Heart left ventricle (tissue), 16 donors: ENCODE measurements around the gene ARHGAP24. TPM values are rescaled to one million over a fixed set of nuclear protein-coding genes. Genes with fewer than 3 reads are reported as not detected.
"Not testable (repeated sequence)": the region's sequence is repeated elsewhere in the genome, so short reads cannot be mapped to it uniquely, and the experiment has no call there.

ENCODE experiments used
- ATAC-seq, 4 donors: fragments of 200-7000 bp; cut with Tn5 transposase; one replicate each; pipeline ENCODE4 v1.9.1; 2020 to 2022; ENCODE audit warnings: moderate library complexity in 4 of 4, mild to moderate bottlenecking in 3 of 4, moderate number of reproducible peaks in 1 of 4
- DNase-seq, 5 donors: peaks; one replicate each; pipeline ENCODE4 v3.0.0-alpha.2; 2020
- H3K27ac ChIP-seq, 12 donors: fragments of 200-600 bp; sonication (generic) in 4 of 12; one replicate each; pipeline versions ENCODE4 v1.5.0 to v1.8.0; 2016 to 2022; ENCODE audit warnings: mild to moderate bottlenecking in 2 of 12
- H3K27me3 ChIP-seq, 9 donors: fragments of 200-600 bp; sonication (generic) in 2 of 9; one replicate each; pipeline versions ENCODE4 v1.5.1 to v1.8.0; 2016 to 2022; ENCODE audit warnings: mild to moderate bottlenecking in 3 of 9
- H3K36me3 ChIP-seq, 9 donors: fragments of 200-600 bp; sonication (generic) in 2 of 9; one replicate each; pipeline versions ENCODE4 v1.5.0 to v1.8.0; 2018 to 2022; ENCODE audit warnings: mild to moderate bottlenecking in 2 of 9
- H3K4me1 ChIP-seq, 12 donors: fragments of 200-600 bp; sonication (generic) in 4 of 12; one replicate each; pipeline versions ENCODE4 v1.5.0 to v1.8.0; 2016 to 2022; ENCODE audit warnings: mild to moderate bottlenecking in 3 of 12
- H3K4me3 ChIP-seq, 12 donors: fragments of 200-600 bp; sonication (generic) in 4 of 12; one replicate each; pipeline versions ENCODE4 v1.5.0 to v1.8.0; 2017 to 2022; ENCODE audit warnings: mild to moderate bottlenecking in 9 of 12, moderate library complexity in 4 of 12
- H3K9me3 ChIP-seq, 12 donors: fragments of 200-600 bp; sonication (generic) in 4 of 12; one replicate each; pipeline versions ENCODE4 v1.5.0 to v1.8.0; 2016 to 2022; ENCODE audit warnings: mild to moderate bottlenecking in 1 of 12
- POLR2A ChIP-seq, 2 donors: fragments of 450-650 bp; IDR thresholded peaks; one replicate each; pipeline ENCODE4 v1.6.1; 2017; ENCODE audit warnings: antibody characterized with exemption in 2 of 2, mild to moderate bottlenecking in 2 of 2, moderate library complexity in 2 of 2
- WGBS, 4 donors: extraction: QIAGEN DNeasy Blood & Tissue Kit in 2 of 4; methylation state at CpG; one replicate each; pipeline versions ENCODE4 v1.1.5 to v1.1.7; 2013 to 2018; 5-methylcytosine and 5-hydroxymethylcytosine counted together
- intact Hi-C, 10 donors: fragments of 100-400 bp; cut with DNase I; formaldehyde crosslinking; loops; one replicate each; pipeline versions ENCODE4 v1.11.1 to v1.14.2; 2022
- polyA plus RNA-seq, 2 donors: library from polyadenylated mRNA; stranded (reverse); fragments of 200-250 nt; gene quantifications; one replicate each; pipeline ENCODE4 v1.2.3, GENCODE V29; 2013
- total RNA-seq, 9 donors: library from RNA; depleted of rRNA in 2 of 9; stranded (reverse); fragments of >200 nt in 2 of 9; fragmentation: NEBNext Ultra II Directional in 3 of 9; extraction: Animal tissue kit (Norgen Biotek cat#: 25700) in 3 of 9; gene quantifications; one replicate each; pipeline versions ENCODE4 v1.1.0 to v1.2.4, GENCODE V29; 2016 to 2023
- TF ChIP-seq, protein P1 (sequence below), 12 donors: fragments of 200-600 bp; sonication (generic) in 4 of 12; IDR thresholded peaks; one replicate each; pipeline versions ENCODE4 v1.5.0 to v1.8.0; 2018 to 2022; ENCODE audit warnings: antibody characterized with exemption in 12 of 12, mild to moderate bottlenecking in 5 of 12
- donor health status: ischemic (EF 13 %, LVEDD 7.1; RV severe dilation, severe dysfunction).
- donor health status: healthy with polysubstance abuse.
- donor health status: DM: no; HTN: yes; CAD: no.
- donor health status: DM: no; HTN: no; CAD: no.
- donor health status: ischemic (EF 25% LVEDD 6.9; RV normal size, moderate dysfunction).
- donor health status: ischemic (EF 25% LVEDD 5.7; RV mildly dilated, moderate dysfunction).
- donor health status: healthy.
- donor health status: DM: yes; HTN: yes; CAD: no.
- donor health status: ischemic (EF 35%, LVEDD 5.7; RV mildly dilated, moderate dysfunction).
- donor health status: nonischemic (EF 11% LVEDD 7.7; RV severe dilation, severe dysfunction).
- donor health status: DM: yes; HTN: yes; CAD: no.
- donor health status: PGD.
- donor health status: ischemic (EF 29% LVEDD 5.4; RV normal size, mild dysfunction).
- donor health status: nonischemic (EF 23%, LVEDD 6.1; RV moderate dilation, normal function).

ARHGAP24 gene
- total and polyA plus RNA-seq, 11 donors = 4.5 to 36.9 (median 18.9) TPM

DNA sequence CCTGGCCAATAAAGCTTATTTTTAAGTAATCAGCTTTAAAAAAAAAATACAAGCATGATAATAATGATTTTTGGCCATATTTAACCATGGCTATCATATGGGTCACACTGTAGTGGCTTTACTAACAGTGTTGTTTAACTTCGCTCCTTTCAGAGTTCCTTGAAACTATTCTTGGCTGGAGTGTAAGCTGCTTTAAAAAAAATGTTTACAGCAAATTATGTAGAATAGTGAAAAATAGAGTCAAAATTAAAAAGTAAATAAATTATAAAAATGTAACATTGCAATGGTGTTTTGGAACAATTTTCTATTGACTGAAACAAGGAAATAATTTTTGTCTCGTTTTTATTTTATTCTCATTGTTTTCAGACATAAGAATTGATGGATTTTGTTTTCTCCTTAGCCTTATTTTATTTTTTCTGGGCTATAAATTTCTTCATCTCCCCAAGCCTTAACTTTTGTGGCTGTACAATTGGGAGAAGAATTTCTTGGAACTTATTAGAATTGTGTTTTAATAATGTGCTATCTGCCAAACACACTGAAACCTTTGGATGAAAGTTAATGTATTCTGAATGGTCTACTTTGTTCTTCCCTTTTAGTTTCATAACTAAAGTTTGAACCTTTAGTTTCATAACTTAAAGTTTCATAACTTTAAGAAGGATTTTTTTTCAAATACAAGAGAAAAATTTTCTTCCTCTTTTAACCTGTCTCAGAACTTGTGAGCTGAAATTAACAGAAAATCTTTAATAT, 182.0 kb downstream of the ARHGAP24 start:
- no peak overlapping the region for H3K4me3 ChIP-seq
- H3K27ac ChIP-seq = peak overlapping the region in 6 of 12 donors; percentile 11 to 81 (median 26)
- H3K27me3 ChIP-seq = no peaks in the 10 kb centered on the region
- no peaks in the 10 kb centered on the region for H3K9me3 ChIP-seq
- DNase-seq = no peak
- ATAC-seq = no peak
- TF ChIP-seq POLR2A (IDR thresholded peaks at IDR 0.05) = no peak
- TF ChIP-seq, protein P1, sequence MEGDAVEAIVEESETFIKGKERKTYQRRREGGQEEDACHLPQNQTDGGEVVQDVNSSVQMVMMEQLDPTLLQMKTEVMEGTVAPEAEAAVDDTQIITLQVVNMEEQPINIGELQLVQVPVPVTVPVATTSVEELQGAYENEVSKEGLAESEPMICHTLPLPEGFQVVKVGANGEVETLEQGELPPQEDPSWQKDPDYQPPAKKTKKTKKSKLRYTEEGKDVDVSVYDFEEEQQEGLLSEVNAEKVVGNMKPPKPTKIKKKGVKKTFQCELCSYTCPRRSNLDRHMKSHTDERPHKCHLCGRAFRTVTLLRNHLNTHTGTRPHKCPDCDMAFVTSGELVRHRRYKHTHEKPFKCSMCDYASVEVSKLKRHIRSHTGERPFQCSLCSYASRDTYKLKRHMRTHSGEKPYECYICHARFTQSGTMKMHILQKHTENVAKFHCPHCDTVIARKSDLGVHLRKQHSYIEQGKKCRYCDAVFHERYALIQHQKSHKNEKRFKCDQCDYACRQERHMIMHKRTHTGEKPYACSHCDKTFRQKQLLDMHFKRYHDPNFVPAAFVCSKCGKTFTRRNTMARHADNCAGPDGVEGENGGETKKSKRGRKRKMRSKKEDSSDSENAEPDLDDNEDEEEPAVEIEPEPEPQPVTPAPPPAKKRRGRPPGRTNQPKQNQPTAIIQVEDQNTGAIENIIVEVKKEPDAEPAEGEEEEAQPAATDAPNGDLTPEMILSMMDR (IDR thresholded peaks at IDR 0.05) = no peak
- intact Hi-C loops = no loop called here
- 85 to 94% (median 89%) methylated on average over 2 of the region's 2 CpGs for WGBS, 4 donors
- no peaks in the 10 kb centered on the region for H3K36me3 ChIP-seq
- peaks cover 0 to 41% (median 0%) of the 10 kb centered on the region in 12 donors for H3K4me1 ChIP-seq

DNA sequence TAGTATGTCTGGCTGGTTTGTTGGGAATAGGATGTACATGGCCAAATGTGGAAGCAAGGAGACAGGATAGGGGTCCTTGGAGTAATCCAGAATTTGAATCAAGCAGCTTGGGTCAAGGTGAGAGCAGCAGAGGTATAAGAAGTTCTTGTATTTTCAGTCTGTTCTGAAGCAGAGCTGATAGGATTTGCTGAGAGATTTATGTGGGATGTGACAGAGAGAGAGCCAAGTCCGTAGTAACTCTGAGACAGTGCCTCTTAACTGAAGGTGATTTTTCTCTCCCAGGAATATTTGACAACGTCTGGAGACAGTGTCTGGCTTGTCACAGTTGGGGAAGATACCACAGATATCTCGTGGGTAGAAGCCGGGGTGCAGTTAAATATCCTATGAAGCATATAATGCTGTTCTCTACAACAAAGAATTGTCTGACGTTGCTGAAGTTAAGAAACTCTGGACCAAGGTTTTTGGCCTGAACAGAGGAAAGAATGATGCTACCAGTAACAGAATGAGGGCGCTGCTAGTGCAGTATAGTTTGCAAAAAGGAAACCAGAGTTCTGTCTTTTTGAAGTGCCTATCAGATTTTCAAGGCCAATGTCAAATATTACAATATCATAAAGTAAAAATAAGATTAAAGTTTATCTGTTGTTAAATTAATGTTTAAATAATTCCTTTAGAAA, 184.0 kb downstream of the ARHGAP24 start:
- no peaks in the 10 kb centered on the region for H3K36me3 ChIP-seq
- intact Hi-C loops = no loop called here
- ATAC-seq (peak in 3 of 4 donors; percentile 36 to 72 (median 54)), DNase-seq (no peak)
- H3K27ac ChIP-seq = peak overlapping the region in 3 of 12 donors; percentile 2 to 81 (median 11)
- H3K4me1 ChIP-seq = peaks cover 0 to 41% (median 0%) of the 10 kb centered on the region in 12 donors
- peaks cover 0 to 4% (median 0%) of the 10 kb centered on the region in 12 donors for H3K9me3 ChIP-seq
- TF ChIP-seq, protein P1 (IDR thresholded peaks at IDR 0.05) = peak in 3 of 12 donors; percentile 24 to 28 (median 24)
- TF ChIP-seq POLR2A (IDR thresholded peaks at IDR 0.05) = no peak
- H3K27me3 ChIP-seq = no peaks in the 10 kb centered on the region
- H3K4me3 ChIP-seq = no peak overlapping the region
- 64 to 67% (median 67%) methylated on average over 6 of the region's 6 CpGs for WGBS, 4 donors

DNA sequence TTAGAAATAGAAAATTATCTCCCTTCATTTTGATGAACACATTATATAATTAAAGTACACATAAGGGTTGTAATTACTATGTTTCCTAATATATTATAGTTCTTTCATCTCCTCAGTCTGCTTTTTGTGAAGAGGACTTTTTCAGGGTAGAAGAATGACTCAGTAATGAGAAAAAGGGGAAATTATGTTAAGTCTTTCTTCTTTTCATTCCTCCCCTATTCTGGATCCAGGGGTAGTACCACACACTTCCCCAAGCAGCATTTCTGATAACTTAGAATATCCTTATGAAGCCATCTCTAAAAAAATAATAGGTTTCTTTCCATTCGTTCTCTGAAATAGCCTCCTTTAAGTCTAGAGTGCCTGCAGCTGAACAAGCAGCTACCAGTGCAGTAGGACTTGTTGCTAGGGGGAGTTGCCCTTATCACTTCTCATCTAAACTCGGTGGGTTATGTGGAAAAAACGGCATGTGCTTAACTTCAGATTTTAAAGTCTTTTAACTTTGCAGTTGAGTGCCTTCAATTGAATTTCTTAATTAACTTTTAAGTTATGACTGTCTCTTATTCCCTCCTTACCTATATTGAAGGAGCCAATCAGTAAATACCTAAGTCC, 184.8 kb downstream of the ARHGAP24 start:
- H3K9me3 ChIP-seq = peaks cover 0 to 4% (median 0%) of the 10 kb centered on the region in 12 donors
- WGBS, 4 donors = 56 to 66% (median 58%) methylated on average over 3 of the region's 3 CpGs
- TF ChIP-seq POLR2A (IDR thresholded peaks at IDR 0.05) = no peak
- TF ChIP-seq, protein P1 (IDR thresholded peaks at IDR 0.05) = no peak
- ATAC-seq = no peak
- no peak for DNase-seq
- H3K27ac ChIP-seq = peak overlapping the region in 2 of 12 donors; percentile 11 to 81
- no peak overlapping the region for H3K4me3 ChIP-seq
- H3K4me1 ChIP-seq = peaks cover 0 to 41% (median 0%) of the 10 kb centered on the region in 12 donors
- no peaks in the 10 kb centered on the region for H3K36me3 ChIP-seq
- no peaks in the 10 kb centered on the region for H3K27me3 ChIP-seq
- intact Hi-C loops = no loop called here

DNA sequence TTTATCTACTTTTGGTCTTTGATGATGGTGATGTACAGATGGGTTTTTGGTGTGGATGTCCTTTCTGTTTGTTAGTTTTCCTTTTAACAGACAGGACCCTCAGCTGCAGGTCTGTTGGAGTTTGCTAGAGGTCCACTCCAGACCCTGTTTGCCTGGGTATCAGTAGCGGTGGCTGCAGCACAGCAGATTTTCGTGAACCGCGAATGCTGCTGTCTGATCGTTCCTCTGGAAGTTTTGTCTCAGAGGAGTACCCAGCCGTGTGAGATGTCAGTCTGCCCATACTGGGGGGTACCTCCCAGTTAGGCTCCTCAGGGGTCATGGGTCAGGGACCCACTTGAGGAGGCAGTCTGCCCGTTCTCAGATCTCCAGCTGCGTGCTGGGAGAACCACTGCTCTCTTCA, 191.7 kb downstream of the ARHGAP24 start:
- H3K27ac ChIP-seq = not testable (repeated sequence)
- 95 to 98% (median 97%) methylated on average over 6 to 8 of the region's 8 CpGs for WGBS, 4 donors

More for the DNA sequence above, 191.7 kb downstream of the ARHGAP24 start:
- intact Hi-C loops, DNase-seq, ATAC-seq, H3K27me3 ChIP-seq, H3K36me3 ChIP-seq, H3K4me3 ChIP-seq: not testable (repeated sequence)
- Histone ChIP-seq H3K4me1 (peaks cover 0 to 21% (median 0%) of the 10 kb centered on the region in 12 donors), H3K9me3 (peaks cover 0 to 14% (median 0%) of the 10 kb centered on the region in 12 donors)
